Mesothelial cell of epicardium (in vitro differentiated cells): ENCODE results near the gene LDLRAD4. TPM values are rescaled to one million over a fixed set of nuclear protein-coding genes. Genes with fewer than 3 reads are reported as not detected.

Experiments
- DNase-seq, 2 experiments: peaks; one replicate each; pipeline ENCODE4 v3.0.0; 2021; ENCODE audit warnings: low spot score in 2 of 2; ENCODE audit not compliant: unreplicated experiment in 2 of 2
- H3K27ac Mint-ChIP-seq: 2 replicates; pipeline ENCODE4 v1.8.0; 2021; ENCODE audit warnings: mixed read lengths
- H3K27me3 Mint-ChIP-seq: 2 replicates; pipeline ENCODE4 v1.8.0; 2021; ENCODE audit warnings: low read depth, mixed read lengths
- H3K36me3 Mint-ChIP-seq: 2 replicates; pipeline ENCODE4 v1.8.0; 2021; ENCODE audit warnings: mixed read lengths
- H3K4me1 Mint-ChIP-seq: 2 replicates; pipeline ENCODE4 v1.8.0; 2021; ENCODE audit warnings: mixed read lengths
- H3K4me3 Mint-ChIP-seq: 2 replicates; pipeline ENCODE4 v1.8.0; 2021; ENCODE audit warnings: mild to moderate bottlenecking, moderate library complexity, mixed read lengths
- H3K9me3 Mint-ChIP-seq: 2 replicates; pipeline ENCODE4 v1.8.0; 2021; ENCODE audit warnings: mixed read lengths
- CTCF ChIP-seq: fragments of 200-600 bp; sonication (generic); IDR thresholded peaks from one replicate; pipeline ENCODE4 v1.5.0; 2021; ENCODE audit warnings: antibody characterized with exemption; ENCODE audit not compliant: unreplicated experiment
- total RNA-seq: library from RNA; stranded (reverse); gene quantifications from 3 replicates; pipeline ENCODE4 v1.2.1, GENCODE V29; 2021

The LDLRAD4 gene
- total RNA-seq, 1 donor from 2014 or later = 29.7 TPM

DNA sequence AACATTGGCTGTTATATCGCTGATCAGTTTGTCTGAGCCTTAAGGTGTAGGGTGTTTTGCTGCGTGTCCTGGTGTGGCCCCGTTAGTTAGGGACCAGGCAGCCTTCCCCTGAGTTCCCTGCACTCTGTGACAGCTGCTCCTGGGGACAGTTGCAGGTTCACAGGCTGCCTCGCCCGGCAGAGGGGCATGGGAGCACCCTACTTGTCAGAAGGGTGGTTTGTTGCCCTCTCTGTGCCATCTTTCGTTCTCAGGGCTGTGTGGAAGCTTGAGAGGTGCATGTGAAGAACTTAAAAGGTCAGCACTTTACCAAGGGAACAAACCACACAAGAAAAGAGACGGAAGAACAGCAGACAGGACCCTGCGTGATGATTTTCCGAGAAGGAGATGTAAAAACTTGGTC is 159.6 kb downstream of the LDLRAD4 start:
- Mint-ChIP-seq H3K27ac (no peak overlapping the region), H3K36me3 (no peaks in the 10 kb centered on the region), H3K4me3 (no peak overlapping the region), H3K27me3 (no peaks in the 10 kb centered on the region), H3K9me3 (no peaks in the 10 kb centered on the region), H3K4me1 (peaks cover 53% of the 10 kb centered on the region)
- TF ChIP-seq CTCF = no peak
- DNase-seq = no peak

GRCh38 chr18:13379062-13379865 is 160.7 kb downstream of the LDLRAD4 start:
- peak overlapping the region; percentile 9 for H3K27ac Mint-ChIP-seq
- no peaks in the 10 kb centered on the region for H3K27me3 Mint-ChIP-seq
- no peak for DNase-seq
- H3K36me3 Mint-ChIP-seq = no peaks in the 10 kb centered on the region
- peaks cover 53% of the 10 kb centered on the region for H3K4me1 Mint-ChIP-seq
- H3K9me3 Mint-ChIP-seq = no peaks in the 10 kb centered on the region
- no peak for TF ChIP-seq CTCF
- no peak overlapping the region for H3K4me3 Mint-ChIP-seq

DNA sequence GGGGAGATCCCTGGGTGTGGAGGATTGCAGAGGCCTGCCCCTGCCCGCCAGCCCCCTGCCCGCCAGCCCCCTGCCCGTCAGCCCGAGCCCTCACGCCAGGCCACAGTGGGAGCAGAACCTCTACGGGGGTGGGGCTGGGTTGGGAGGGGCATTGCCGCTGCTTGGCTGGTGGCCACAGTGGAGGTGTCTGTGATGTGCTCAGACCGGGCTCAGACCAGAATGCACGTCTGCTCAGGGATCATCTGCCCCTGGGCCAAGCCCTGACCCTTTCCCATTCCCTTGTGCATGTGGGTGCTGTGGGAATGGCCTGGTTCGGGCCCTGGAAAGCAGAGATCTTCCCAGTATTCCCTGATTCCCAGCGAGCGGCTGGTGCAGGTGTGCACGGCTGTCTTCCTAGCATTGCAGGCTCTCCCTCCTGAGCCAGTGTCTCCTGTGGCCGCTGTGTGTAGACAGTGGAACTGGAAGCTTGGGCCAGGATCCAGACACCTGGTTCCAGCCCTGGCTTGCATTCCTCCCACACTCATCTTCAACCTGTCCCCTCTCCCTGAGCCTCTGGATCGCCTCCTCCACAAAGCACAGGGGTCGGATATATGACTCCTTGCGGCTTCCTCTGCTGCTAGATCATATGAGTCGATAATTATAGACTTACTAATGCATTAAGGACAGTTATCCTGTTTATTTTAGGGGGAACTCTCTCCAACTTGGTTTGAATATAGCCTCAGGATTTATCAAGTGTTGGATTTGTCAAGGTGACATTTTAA is 161.6 kb downstream of the LDLRAD4 start:
- Mint-ChIP-seq H3K4me1 (peaks cover 53% of the 10 kb centered on the region), H3K36me3 (no peaks in the 10 kb centered on the region), H3K4me3 (no peak overlapping the region), H3K27ac (peak overlapping the region; percentile 85), H3K27me3 (no peaks in the 10 kb centered on the region), H3K9me3 (peaks cover 5% of the 10 kb centered on the region)
- TF ChIP-seq CTCF = no peak
- DNase-seq = no peak

- Mint-ChIP-seq H3K27me3 (no peaks in the 10 kb centered on the region), H3K4me1 (peaks cover 53% of the 10 kb centered on the region), H3K9me3 (peaks cover 5% of the 10 kb centered on the region), H3K27ac (peak overlapping the region; percentile 85), H3K4me3 (no peak overlapping the region), H3K36me3 (no peaks in the 10 kb centered on the region)
- no peak for DNase-seq
- TF ChIP-seq CTCF = no peak
Observed at GRCh38 chr18:13380691-13381070, 162.1 kb downstream of the LDLRAD4 start.

DNA sequence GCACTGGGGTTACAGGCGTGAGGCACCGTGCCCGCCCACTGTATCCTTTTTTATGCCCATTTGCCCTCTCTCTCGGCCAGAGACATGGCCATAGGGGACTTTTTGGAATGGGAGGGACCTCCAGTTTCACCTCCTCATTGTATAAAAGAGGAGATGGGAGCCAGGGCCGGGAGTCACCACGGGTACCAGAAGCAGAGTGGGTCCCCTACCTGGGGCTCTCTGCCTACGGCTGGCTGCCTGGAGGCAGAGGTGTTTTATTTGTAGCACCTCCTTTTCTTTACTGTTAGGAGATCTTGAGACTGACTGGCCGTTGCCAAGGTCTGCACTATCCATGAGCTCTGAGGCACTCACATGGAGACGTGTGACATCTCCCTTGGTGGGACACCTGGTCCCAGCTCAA is 162.8 kb downstream of the LDLRAD4 start:
- H3K4me3 Mint-ChIP-seq = no peak overlapping the region
- H3K4me1 Mint-ChIP-seq = peaks cover 53% of the 10 kb centered on the region
- peak overlapping the region; percentile 98 for H3K27ac Mint-ChIP-seq
- no peaks in the 10 kb centered on the region for H3K36me3 Mint-ChIP-seq
- DNase-seq = no peak
- peaks cover 5% of the 10 kb centered on the region for H3K9me3 Mint-ChIP-seq
- no peaks in the 10 kb centered on the region for H3K27me3 Mint-ChIP-seq
- TF ChIP-seq CTCF = no peak
